IPS-18c (cell line): ENCODE measurements around the gene GET4.
"Not testable (repeated sequence)": the region's sequence is repeated elsewhere in the genome, so short reads cannot be mapped to it uniquely, and the experiment has no call there.

Source experiments
- H3K4me3 ChIP-seq: 2 replicates; pipeline ENCODE4 v1.7.0; 2013; ENCODE audit warnings: low read depth, mild to moderate bottlenecking, low read length, moderate library complexity; ENCODE audit not compliant: insufficient read depth
- H3K9me3 ChIP-seq: one replicate; pipeline ENCODE4 v1.6.1; 2013; ENCODE audit warnings: mild to moderate bottlenecking, low read length, moderate library complexity; ENCODE audit not compliant: control insufficient read depth, insufficient read depth

Gene GET4

GRCh38 chr7:843230-843629, 33.1 kb upstream of the GET4 start:
- Histone ChIP-seq H3K4me3 (no peak overlapping the region), H3K9me3 (no peaks in the 10 kb centered on the region)

DNA sequence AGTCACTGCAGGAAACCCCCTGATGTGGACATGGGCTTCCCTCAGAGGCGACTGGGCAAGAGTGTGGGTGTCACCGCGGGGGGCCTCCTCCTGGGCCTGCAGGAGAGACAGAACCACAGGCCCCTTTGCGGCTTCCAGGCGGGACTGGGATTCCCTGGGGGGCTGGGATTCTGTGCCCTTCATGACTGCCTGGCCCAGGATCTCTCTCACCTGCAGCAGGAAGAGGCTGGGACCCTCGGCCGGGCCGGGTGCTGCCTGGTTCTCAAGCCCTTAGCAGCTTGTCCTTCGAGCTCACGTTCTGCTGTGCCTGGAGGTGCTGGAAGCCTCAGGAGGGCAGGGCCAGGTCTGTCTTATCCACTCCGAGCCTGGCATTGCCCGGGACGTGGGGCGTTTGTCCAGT, 32.3 kb upstream of the GET4 start:
- Histone ChIP-seq H3K9me3 (no peaks in the 10 kb centered on the region), H3K4me3 (no peak overlapping the region)

- no peak overlapping the region for H3K4me3 ChIP-seq
- no peaks in the 10 kb centered on the region for H3K9me3 ChIP-seq
Measured at GRCh38 chr7:844514-844913, 31.8 kb upstream of the GET4 start.

DNA sequence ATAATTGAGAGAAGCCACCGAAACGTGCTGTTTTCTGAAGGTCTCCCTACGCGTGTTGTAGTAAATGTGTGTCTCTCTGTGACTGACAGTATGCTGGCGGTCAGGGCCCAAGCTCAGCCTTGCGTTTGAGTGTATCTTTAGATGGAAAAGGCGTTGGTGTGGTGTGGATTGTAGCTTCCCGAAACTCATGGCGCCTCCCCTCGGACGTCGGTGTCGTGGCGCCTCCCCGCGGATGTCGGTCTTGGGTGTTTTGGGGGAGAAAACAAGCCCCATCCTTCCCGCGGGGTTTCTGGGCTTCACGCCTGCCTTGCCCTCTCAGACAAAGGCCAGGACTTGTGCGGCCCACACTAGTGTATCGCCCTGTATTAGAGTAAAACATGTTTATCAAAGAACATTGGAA, 31.3 kb upstream of the GET4 start:
- H3K4me3 ChIP-seq: no peak overlapping the region
- H3K9me3 ChIP-seq: no peaks in the 10 kb centered on the region

DNA sequence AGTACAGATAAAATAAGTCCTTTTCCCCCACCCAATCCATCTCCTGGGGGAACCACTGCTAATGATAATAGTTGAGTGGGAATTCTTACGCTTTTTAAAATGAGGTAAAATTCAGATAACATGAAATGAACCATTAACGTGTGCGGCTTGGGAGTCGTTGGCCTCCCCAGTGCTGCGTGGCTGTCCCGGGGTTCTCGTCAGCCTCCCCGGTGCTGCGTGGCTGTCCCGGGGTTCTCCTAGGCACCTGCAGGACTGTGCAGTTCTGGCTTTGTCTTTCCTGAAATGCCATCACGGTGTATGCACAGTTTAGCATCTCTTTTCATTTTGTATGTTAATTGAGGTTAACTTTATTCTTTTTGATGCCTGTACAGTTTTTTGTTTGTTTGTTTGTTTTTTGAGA, 30.6 kb upstream of the GET4 start:
- Histone ChIP-seq H3K9me3 (no peaks in the 10 kb centered on the region), H3K4me3 (no peak overlapping the region)

GRCh38 chr7:846958-847650, 29.2 kb upstream of the GET4 start:
- H3K9me3 ChIP-seq, H3K4me3 ChIP-seq: not testable (repeated sequence)

DNA sequence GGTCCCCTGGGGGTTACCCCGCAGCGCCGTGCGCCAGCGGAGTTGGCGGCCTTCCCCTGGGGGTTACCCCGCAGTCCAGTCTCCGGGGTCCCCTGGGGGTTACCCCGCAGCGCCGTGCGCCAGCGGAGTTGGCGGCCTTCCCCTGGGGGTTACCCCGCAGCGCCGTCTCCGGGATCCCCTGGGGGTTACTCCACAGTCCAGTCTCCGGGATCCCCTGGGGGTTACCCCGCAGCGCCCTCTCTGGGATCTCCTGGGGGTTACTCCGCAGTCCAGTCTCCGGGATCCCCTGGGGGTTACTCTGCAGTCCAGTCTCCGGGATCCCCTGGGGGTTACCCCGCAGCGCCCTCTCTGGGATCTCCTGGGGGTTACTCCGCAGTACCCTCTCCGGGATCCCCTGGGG, 28.6 kb upstream of the GET4 start:
- not testable (repeated sequence) for H3K4me3 ChIP-seq, H3K9me3 ChIP-seq

- H3K4me3 ChIP-seq: no peak overlapping the region
- no peaks in the 10 kb centered on the region for H3K9me3 ChIP-seq
Measured at GRCh38 chr7:849145-849544, 27.2 kb upstream of the GET4 start.

- no peaks in the 10 kb centered on the region for H3K9me3 ChIP-seq
- H3K4me3 ChIP-seq: no peak overlapping the region
Measured at GRCh38 chr7:849781-850180, 26.6 kb upstream of the GET4 start.

- H3K4me3 ChIP-seq: no peak overlapping the region
Measured at GRCh38 chr7:851204-851603, 25.1 kb upstream of the GET4 start.

DNA sequence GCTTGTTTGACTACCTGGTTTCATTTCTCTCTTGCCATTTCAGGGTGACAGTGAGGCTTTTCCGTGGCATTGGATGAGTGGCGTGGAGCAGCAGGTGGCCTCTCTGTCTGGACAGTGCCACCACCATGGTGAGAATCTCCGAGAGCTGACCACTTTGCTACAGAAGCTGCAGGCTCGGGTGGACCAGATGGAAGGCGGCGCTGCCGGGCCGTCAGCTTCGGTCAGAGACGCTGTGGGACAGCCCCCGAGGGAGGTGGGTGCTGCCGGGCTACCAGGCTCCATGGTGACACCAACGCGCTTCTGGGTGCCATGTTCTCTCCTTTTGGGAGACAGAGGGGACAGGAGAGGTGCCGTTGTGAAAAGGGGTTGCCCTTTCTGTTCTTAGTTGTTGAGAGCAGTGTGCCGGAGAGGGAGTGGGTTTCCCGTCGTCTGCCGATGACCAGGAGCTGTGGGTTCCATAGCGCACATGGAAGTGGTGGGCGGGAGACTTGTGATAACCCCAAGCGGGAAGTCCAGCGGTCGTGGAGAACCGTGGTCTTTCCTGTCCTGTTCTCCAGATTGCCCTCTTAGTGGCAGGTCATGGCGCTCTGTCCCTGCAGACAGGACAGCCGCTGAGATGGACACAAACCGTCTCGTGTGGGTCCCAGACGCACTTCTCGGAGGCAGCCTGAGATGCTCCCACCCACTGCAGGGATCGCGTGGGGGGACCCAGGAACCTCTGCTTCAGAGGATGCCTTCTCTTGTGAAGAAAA, 22.8 kb upstream of the GET4 start:
- Histone ChIP-seq H3K9me3 (no peaks in the 10 kb centered on the region), H3K4me3 (no peak overlapping the region)

More at GRCh38 chr7:851204-851603, 25.1 kb upstream of the GET4 start:
- H3K9me3 ChIP-seq: no peaks in the 10 kb centered on the region

DNA sequence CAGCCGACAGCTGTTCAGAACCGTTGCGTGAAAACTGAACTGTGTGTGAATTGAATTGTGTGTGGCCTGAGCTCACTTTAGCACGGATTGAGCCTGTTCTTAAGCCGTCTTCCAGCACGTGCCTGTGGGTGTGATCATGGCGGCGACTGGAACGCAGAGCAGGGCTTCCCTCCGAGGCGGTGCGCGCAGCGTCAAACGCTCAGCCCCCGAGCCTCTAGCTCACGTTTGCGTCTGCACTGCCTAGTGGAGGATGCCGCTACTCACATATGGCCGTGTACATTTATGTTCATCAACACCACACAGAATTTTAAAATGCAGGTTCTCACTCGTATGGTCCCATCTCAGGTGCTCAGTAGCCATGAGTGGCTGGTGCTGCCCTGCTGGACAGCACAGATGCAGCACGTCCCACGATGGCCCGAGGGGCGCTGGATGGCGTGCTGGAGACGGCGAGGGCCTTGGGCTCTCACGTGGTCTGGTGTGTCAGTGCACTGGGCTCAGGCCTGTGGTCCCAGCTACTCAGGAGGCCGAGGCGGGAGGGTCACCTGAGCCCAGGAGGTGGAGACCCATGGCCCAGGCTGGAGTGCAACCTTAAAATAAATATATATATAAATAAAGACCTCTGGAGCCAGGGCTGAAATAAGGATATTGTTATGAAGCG, 22.1 kb upstream of the GET4 start:
- Histone ChIP-seq H3K4me3 (no peak overlapping the region), H3K9me3 (no peaks in the 10 kb centered on the region)

- H3K4me3 ChIP-seq: no peak overlapping the region
- H3K9me3 ChIP-seq: no peaks in the 10 kb centered on the region
Measured at GRCh38 chr7:855686-856369, 20.5 kb upstream of the GET4 start.

DNA sequence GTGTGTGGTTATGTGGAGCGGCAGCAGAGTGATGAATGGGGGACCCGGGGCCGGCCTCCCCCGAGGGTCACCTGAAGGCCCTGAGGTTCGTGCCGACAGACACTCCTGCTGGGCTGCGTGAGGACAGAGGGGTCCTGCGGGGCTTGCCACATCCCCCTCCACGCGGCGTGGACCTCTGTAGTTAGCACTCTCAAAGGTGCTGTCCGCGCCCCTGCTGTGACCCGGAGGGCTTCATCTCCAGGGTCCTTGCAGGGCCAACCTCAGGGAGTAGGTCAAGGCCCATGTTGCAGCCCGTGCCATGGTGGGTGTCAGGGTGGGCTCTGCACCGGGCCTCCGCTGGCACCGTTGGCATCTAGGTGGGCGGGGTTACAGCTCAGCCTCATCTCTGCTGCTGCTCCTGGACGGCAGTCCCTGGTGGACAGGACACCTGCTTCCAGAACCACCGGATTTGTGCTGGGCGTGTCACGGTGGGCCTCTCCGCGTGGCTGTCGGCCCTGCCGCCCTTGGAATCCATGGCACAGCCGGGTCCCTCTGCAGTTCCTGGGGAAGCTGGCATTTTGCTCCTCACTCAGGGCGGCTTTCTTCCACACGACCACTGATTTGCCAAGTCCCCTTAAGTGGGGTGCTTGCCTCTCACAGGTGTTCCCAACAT, 19.8 kb upstream of the GET4 start:
- no peak overlapping the region for H3K4me3 ChIP-seq
- H3K9me3 ChIP-seq: no peaks in the 10 kb centered on the region

DNA sequence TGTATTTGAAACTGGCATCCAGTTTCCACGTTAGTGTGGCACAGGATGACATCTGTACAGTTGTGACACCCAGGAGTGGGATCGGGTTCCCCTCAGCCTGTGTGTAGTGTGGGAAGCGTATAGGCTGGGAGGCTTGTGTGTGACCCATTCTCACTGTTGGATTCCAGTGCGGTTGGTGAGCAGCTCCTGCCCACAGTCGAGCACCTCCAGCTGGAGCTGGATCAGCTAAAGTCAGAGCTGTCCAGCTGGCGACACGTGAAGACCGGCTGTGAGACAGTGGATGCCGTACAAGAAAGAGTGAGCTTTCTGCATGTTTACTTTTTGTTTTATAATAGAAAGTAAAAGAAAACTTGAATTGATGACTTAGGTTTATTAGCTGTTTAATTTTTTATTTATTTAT, 18.7 kb upstream of the GET4 start:
- Histone ChIP-seq H3K9me3 (no peaks in the 10 kb centered on the region), H3K4me3 (no peak overlapping the region)

GRCh38 chr7:859359-860030, 16.9 kb upstream of the GET4 start:
- no peak overlapping the region for H3K4me3 ChIP-seq

GRCh38 chr7:860149-860548, 16.2 kb upstream of the GET4 start:
- no peak overlapping the region for H3K4me3 ChIP-seq
- H3K9me3 ChIP-seq: no peaks in the 10 kb centered on the region

More at GRCh38 chr7:859359-860030, 16.9 kb upstream of the GET4 start:
- no peaks in the 10 kb centered on the region for H3K9me3 ChIP-seq
